HepG2 (cell line): ENCODE data around the gene FRMD4A.

Source experiments
- CENPBD1 ChIP-seq: sonication (generic); formaldehyde crosslinking; IDR thresholded peaks from 2 replicates; pipeline ENCODE4 v1.8.0; 2022; ENCODE audit warnings: missing genetic modification reagents, low read depth, mild to moderate bottlenecking, borderline replicate concordance
- EZH2 ChIP-seq: conservative IDR thresholded peaks from 2 replicates; pipeline ENCODE4 v1.6.1; 2012; ENCODE audit warnings: mild to moderate bottlenecking, low read depth, low read length, moderate library complexity
- FOXP4 ChIP-seq: sonication (generic); formaldehyde crosslinking; IDR thresholded peaks from 2 replicates; pipeline ENCODE4 v1.4.0; 2020; ENCODE audit warnings: missing genetic modification reagents
- MAFK ChIP-seq, 2 experiments: IDR thresholded peaks in 1 of 2; conservative IDR thresholded peaks in 1 of 2; 2 replicates each; pipeline ENCODE4 v1.6.1; 2011; ENCODE audit warnings: improper control_type of control experiment in 2 of 2, low read length in 2 of 2
- ZNF143 ChIP-seq: sonication (generic); formaldehyde crosslinking; IDR thresholded peaks from 2 replicates; pipeline ENCODE4 v1.4.0; 2020; ENCODE audit warnings: missing genetic modification reagents
- ZNF282 ChIP-seq: fragments of 450-650 bp; IDR thresholded peaks from 2 replicates; pipeline ENCODE4 v1.6.1; 2018; ENCODE audit not compliant: partially characterized antibody

- TF ChIP-seq EZH2: no peak
- no peak for TF ChIP-seq MAFK (conservative IDR thresholded peaks at IDR 0.05 in 1 of 2, IDR thresholded peaks at IDR 0.05 in 1 of 2; ENCODE audit: low read length in 2 of 2)
- no peak for TF ChIP-seq ZNF282
- no peak for TF ChIP-seq CENPBD1 (CRISPR knock-in tag)
- no peak for TF ChIP-seq ZNF143 (CRISPR knock-in tag)
- no peak for TF ChIP-seq FOXP4 (CRISPR knock-in tag)
These were observed 607.7 kb downstream of the FRMD4A start for GRCh38 chr10:13722747-13723653.
